Measurements from ENCODE around the gene ATM.

ATM gene

DNA sequence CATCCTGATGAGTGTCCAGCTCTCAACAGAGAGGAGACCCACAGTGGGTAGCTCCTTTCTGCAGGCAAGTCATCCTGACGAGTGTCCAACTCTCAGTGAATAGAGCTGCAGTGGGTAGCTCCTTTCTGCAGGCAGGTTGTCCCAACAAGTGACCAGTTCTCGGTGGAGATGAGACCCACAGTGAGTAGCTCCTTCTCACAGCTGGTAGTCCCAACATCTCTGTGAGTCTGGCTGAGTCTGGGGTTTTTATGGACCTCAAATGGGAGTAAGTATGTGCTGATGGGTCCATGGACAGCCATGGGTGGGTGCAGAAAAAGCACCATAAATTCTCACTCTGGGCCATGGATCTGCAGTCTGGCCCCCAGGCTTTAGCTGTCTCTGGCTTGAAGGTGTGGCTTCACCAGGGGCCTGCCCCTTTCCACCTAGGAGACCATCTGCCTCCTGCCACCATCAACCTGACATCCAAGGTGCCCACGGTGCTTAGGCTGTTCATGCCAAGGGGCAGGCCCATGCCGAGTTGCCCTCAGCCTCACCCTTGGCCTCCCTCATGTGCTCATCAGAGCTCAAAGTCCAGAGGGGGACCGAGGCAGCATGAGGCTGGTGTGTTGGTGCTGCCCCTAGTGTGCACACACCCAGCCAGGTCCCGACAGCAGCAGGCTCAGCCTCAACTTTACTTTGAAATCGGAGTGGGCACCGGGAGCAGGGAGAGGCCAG lies 15.7 kb upstream of the ATM start:
- H3K4me1 Mint-ChIP-seq (ENCODE audit: low read depth) = peaks cover 23% of the 10 kb centered on the region
- no peaks in the 10 kb centered on the region for H3K27me3 Mint-ChIP-seq
- H3K36me3 Mint-ChIP-seq (ENCODE audit: low read depth) = peaks cover 95% of the 10 kb centered on the region
- peaks cover 57% of the 10 kb centered on the region for H3K9me3 Mint-ChIP-seq
- H3K4me3 Mint-ChIP-seq = no peak overlapping the region
- no peak overlapping the region for H3K27ac Mint-ChIP-seq
- intact Hi-C loops (cut with micrococcal nuclease) = no loop called here

- Mint-ChIP-seq H3K4me3 (no peak overlapping the region), H3K9me3 (peaks cover 56% of the 10 kb centered on the region), H3K27ac (no peak overlapping the region), H3K27me3 (no peaks in the 10 kb centered on the region), H3K4me1 (ENCODE audit: low read depth) (peaks cover 22% of the 10 kb centered on the region), H3K36me3 (ENCODE audit: low read depth) (peaks cover 100% of the 10 kb centered on the region)
- intact Hi-C loops (cut with micrococcal nuclease) = no loop called here
Measured at GRCh38 chr11:108207683-108208060, 15.2 kb upstream of the ATM start.

GRCh38 chr11:108210441-108210840 lies 12.4 kb upstream of the ATM start:
- Mint-ChIP-seq H3K9me3 (peaks cover 30% of the 10 kb centered on the region), H3K27ac (no peak overlapping the region), H3K4me1 (ENCODE audit: low read depth) (no peaks in the 10 kb centered on the region), H3K36me3 (ENCODE audit: low read depth) (peaks cover 91% of the 10 kb centered on the region), H3K4me3 (no peak overlapping the region), H3K27me3 (no peaks in the 10 kb centered on the region)
- intact Hi-C loops (cut with micrococcal nuclease) = no loop called here

- peaks cover 14% of the 10 kb centered on the region for H3K4me1 Mint-ChIP-seq (ENCODE audit: low read depth)
- no peak overlapping the region for H3K4me3 Mint-ChIP-seq
- intact Hi-C loops (cut with micrococcal nuclease) = no loop called here
- H3K27ac Mint-ChIP-seq = no peak overlapping the region
- no peaks in the 10 kb centered on the region for H3K9me3 Mint-ChIP-seq
- peaks cover 58% of the 10 kb centered on the region for H3K36me3 Mint-ChIP-seq (ENCODE audit: low read depth)
- H3K27me3 Mint-ChIP-seq = no peaks in the 10 kb centered on the region
Measured at GRCh38 chr11:108213784-108214183, 9.1 kb upstream of the ATM start.

DNA sequence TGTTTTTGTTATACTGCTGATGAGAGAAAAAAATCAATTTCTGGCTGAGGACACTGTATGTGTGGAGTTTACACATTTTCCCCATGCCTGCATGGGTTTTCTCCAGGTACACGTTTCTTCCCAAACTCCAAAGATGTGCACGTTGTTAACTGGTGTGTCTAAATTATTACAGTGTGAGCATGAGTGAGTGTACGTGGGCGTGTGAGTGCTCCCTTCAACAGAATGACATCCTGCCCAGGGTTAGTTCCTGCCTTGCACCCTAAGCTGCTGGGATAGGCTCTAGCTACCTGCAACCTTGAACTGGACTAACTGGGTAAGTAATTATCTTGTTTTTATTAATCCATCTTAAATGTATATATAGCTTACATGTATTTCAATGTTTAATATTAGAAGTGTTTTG lies 5.9 kb upstream of the ATM start:
- Mint-ChIP-seq H3K27me3 (no peaks in the 10 kb centered on the region), H3K27ac (no peak overlapping the region), H3K4me3 (no peak overlapping the region), H3K4me1 (ENCODE audit: low read depth) (peaks cover 46% of the 10 kb centered on the region), H3K9me3 (no peaks in the 10 kb centered on the region), H3K36me3 (ENCODE audit: low read depth) (peaks cover 35% of the 10 kb centered on the region)
- intact Hi-C loops (cut with micrococcal nuclease) = no loop called here

GRCh38 chr11:108218455-108218854 lies 4.4 kb upstream of the ATM start:
- Mint-ChIP-seq H3K27ac (peak overlapping the region; percentile 69), H3K9me3 (no peaks in the 10 kb centered on the region), H3K27me3 (no peaks in the 10 kb centered on the region), H3K4me3 (no peak overlapping the region), H3K4me1 (ENCODE audit: low read depth) (peaks cover 46% of the 10 kb centered on the region), H3K36me3 (ENCODE audit: low read depth) (peaks cover 21% of the 10 kb centered on the region)
- intact Hi-C loops (cut with micrococcal nuclease) = no loop called here

- H3K4me3 Mint-ChIP-seq = no peak overlapping the region
- peaks cover 14% of the 10 kb centered on the region for H3K36me3 Mint-ChIP-seq (ENCODE audit: low read depth)
- H3K27ac Mint-ChIP-seq = peak overlapping the region; percentile 69
- H3K9me3 Mint-ChIP-seq = no peaks in the 10 kb centered on the region
- H3K4me1 Mint-ChIP-seq (ENCODE audit: low read depth) = peaks cover 46% of the 10 kb centered on the region
- intact Hi-C loops (cut with micrococcal nuclease) = no loop called here
- H3K27me3 Mint-ChIP-seq = no peaks in the 10 kb centered on the region
Measured at GRCh38 chr11:108218912-108219783, 3.7 kb upstream of the ATM start.

DNA sequence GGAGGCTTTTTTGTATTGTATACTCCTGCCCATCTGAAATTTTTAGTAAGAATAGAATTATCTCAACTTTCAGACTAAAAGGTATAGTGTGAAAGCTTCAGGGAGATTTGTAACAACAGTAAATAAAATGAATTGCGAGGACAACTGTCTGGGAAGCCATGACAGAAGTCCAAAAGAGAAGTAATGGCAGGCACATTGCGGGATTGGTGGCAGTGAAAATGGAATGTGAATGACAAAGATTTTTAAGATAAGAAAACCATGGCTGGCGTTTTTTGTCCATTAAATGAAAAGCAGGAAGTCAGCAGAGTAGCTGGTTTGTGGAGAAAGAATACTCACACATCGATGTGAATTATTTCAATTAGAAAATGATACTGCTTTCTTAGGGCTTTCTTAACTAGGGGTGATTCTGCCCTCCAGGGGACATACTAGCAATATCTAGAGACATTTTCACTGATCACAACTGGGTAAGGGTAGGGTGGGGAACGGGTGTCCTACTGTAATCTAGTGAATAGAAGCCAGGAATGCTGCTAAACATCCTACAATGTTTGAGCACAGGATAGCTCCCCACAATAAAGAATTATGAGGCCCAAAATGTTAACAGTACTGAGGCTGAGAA lies 2.0 kb upstream of the ATM start:
- intact Hi-C loops (cut with micrococcal nuclease) = loop anchor here (5.0 to 10.0 kb wide), 3 partner anchors 96 to 444 kb away; partner anchors contain the start of genes ACAT1, C11orf65 and DDX10
- peaks cover 46% of the 10 kb centered on the region for H3K4me1 Mint-ChIP-seq (ENCODE audit: low read depth)
- H3K36me3 Mint-ChIP-seq (ENCODE audit: low read depth) = peaks cover 17% of the 10 kb centered on the region

DNA sequence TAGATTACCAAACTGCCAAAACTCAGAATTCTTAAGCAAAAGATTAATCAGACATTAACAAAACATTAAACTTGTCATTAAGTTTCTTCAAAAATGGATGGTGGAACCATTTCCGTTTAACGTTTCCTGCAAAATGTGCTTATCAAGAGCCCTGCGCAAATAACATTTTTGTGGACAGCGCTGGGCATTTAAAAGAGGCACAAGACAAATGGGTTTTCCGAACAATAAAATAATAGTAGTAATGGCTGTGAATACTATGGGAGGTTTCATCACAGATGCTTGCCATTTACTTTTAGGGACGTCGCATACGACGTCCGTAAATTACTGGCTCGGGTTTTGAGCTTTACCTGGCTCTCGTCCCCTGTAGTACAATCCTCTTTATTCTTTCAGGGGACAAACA lies 1.5 kb upstream of the ATM start:
- no peaks in the 10 kb centered on the region for H3K9me3 Mint-ChIP-seq
- H3K4me1 Mint-ChIP-seq (ENCODE audit: low read depth) = peaks cover 51% of the 10 kb centered on the region
- peaks cover 17% of the 10 kb centered on the region for H3K36me3 Mint-ChIP-seq (ENCODE audit: low read depth)
- no peaks in the 10 kb centered on the region for H3K27me3 Mint-ChIP-seq
- no peak overlapping the region for H3K27ac Mint-ChIP-seq
- intact Hi-C loops (cut with micrococcal nuclease) = loop anchor here (5.0 to 10.0 kb wide), 3 partner anchors 97 to 443 kb away; partner anchors contain the start of genes ACAT1, C11orf65 and DDX10
- no peak overlapping the region for H3K4me3 Mint-ChIP-seq

More for the DNA sequence above, 2.0 kb upstream of the ATM start:
- H3K4me3 Mint-ChIP-seq = no peak overlapping the region
- H3K27ac Mint-ChIP-seq = no peak overlapping the region
- H3K27me3 Mint-ChIP-seq = no peaks in the 10 kb centered on the region
- H3K9me3 Mint-ChIP-seq = no peaks in the 10 kb centered on the region

DNA sequence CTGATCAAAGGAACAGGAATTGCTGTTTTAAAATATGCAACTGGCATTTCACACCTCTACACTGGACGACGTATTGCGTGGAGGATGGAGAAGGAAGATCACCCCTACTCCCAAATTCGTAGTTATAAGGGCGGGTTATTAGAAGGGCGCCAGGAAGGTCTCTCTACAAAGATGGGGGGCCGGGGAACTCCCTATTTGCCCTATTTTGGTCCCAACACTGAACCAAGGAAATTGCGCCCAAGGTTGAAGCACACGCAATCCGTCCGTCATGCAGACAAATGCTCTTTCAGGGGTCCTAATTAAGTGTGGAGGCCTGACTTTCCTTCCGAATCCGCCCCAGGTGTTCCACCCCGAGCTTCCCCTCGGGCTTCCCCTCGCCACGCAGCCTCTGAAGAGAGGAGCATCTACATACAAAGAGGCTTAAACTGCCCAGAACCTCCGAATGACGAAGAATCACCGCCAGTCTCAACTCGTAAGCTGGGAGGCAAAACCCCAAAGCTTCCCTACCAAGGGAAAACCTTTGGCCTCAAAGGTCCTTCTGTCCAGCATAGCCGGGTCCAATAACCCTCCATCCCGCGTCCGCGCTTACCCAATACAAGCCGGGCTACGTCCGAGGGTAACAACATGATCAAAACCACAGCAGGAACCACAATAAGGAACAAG lies 825 bp upstream of the ATM start:
- no peak overlapping the region for H3K4me3 Mint-ChIP-seq
- no peaks in the 10 kb centered on the region for H3K27me3 Mint-ChIP-seq
- intact Hi-C loops (cut with micrococcal nuclease) = loop anchor here (2.0 to 10.0 kb wide), 4 partner anchors 97 to 443 kb away; partner anchors contain the start of genes ACAT1, C11orf65, DDX10 and RAB39A
- H3K9me3 Mint-ChIP-seq = no peaks in the 10 kb centered on the region
- H3K36me3 Mint-ChIP-seq (ENCODE audit: low read depth) = peaks cover 23% of the 10 kb centered on the region
- peaks cover 54% of the 10 kb centered on the region for H3K4me1 Mint-ChIP-seq (ENCODE audit: low read depth)
- no peak overlapping the region for H3K27ac Mint-ChIP-seq

GRCh38 chr11:108223348-108224149 lies 682 bp downstream of the ATM start:
- no peaks in the 10 kb centered on the region for H3K27me3 Mint-ChIP-seq
- intact Hi-C loops (cut with micrococcal nuclease) = loop anchor here (2.0 to 10.0 kb wide), 4 partner anchors 99 to 441 kb away; partner anchors contain the start of genes ACAT1, C11orf65, DDX10 and RAB39A
- no peaks in the 10 kb centered on the region for H3K9me3 Mint-ChIP-seq
- H3K27ac Mint-ChIP-seq = no peak overlapping the region
- H3K4me1 Mint-ChIP-seq (ENCODE audit: low read depth) = peaks cover 47% of the 10 kb centered on the region
- peaks cover 36% of the 10 kb centered on the region for H3K36me3 Mint-ChIP-seq (ENCODE audit: low read depth)
- no peak overlapping the region for H3K4me3 Mint-ChIP-seq

DNA sequence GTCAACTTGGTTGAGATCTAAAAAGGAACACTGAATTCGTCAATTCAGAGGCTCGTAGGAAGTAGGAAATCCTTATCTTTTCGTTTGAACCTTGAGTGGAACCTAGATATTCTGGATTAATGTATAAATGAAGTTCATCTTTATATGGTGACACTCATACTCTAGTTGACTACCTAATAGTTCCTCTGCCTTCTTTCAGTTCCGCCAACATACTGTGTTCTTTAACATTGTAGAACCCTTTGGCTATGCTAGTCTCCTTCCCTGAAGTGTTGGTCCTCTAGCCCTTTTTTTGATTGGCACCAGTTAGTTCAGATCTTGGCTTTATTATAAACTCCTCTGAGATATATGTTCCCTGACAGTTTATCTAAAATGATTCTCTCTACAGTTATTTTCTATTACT lies 1.5 kb downstream of the ATM start:
- no peaks in the 10 kb centered on the region for H3K9me3 Mint-ChIP-seq
- no peak overlapping the region for H3K27ac Mint-ChIP-seq
- no peaks in the 10 kb centered on the region for H3K27me3 Mint-ChIP-seq
- peaks cover 39% of the 10 kb centered on the region for H3K4me1 Mint-ChIP-seq (ENCODE audit: low read depth)
- peaks cover 44% of the 10 kb centered on the region for H3K36me3 Mint-ChIP-seq (ENCODE audit: low read depth)
- H3K4me3 Mint-ChIP-seq = no peak overlapping the region
- intact Hi-C loops (cut with micrococcal nuclease) = loop anchor here (5.0 to 10.0 kb wide), 3 partner anchors 100 to 440 kb away; partner anchors contain the start of genes ACAT1, C11orf65 and DDX10
